Naive thymus-derived CD4-positive, alpha-beta T cell (primary cell): ENCODE data around the gene HMG20A. TPM values are rescaled to one million over a fixed set of nuclear protein-coding genes. Genes with fewer than 3 reads are reported as not detected.

Experiments
- ATAC-seq: fragments of 150-1000 bp; cut with Tn5 transposase; 2 replicates; pipeline ENCODE4 v1.10.0; 2021; ENCODE audit warnings: mild to moderate bottlenecking, moderate library complexity
- CTCF ChIA-PET: fragments of 350-600 bp; sonication (Branson Sonifier 250); formaldehyde crosslinking; loops from one replicate; lab custom pipeline; 2021; ENCODE audit warnings: antibody characterized with exemption; lab: Charles Lee
- POLR2A ChIA-PET: fragments of 350-600 bp; sonication (Branson Sonifier 250); formaldehyde crosslinking; loops from one replicate; lab custom pipeline; 2021; ENCODE audit warnings: antibody characterized with exemption, inconsistent platforms; lab: Charles Lee
- DNase-seq, 9 donors: peaks; one replicate each; pipeline versions ENCODE4 v3.0.0 to v3.0.0-alpha.2; 2020 to 2022; ENCODE audit warnings: mixed read lengths in 1 of 9
- H3K27ac ChIP-seq: one replicate; pipeline ENCODE4 v1.7.0; 2013; ENCODE audit warnings: mild to moderate bottlenecking, low read depth, low read length, moderate library complexity
- H3K27me3 ChIP-seq, 2 donors: one replicate each; pipeline ENCODE4 v1.7.0; 2013; ENCODE audit warnings: low read length in 2 of 2, mild to moderate bottlenecking in 2 of 2, moderate library complexity in 2 of 2; ENCODE audit not compliant: control insufficient read depth in 2 of 2, insufficient read depth in 2 of 2
- H3K36me3 ChIP-seq, 3 experiments: 1 replicate in 2 of 3; 2 replicates in 1 of 3; pipeline ENCODE4 v1.7.0; 2013; ENCODE audit warnings: low read length in 3 of 3, mild to moderate bottlenecking in 3 of 3, moderate library complexity in 1 of 3; ENCODE audit not compliant: insufficient read depth in 3 of 3, control insufficient read depth in 2 of 3
- H3K4me1 ChIP-seq, 2 donors: one replicate each; pipeline ENCODE4 v1.7.0; 2013; ENCODE audit warnings: low read length in 2 of 2, mild to moderate bottlenecking in 2 of 2, moderate library complexity in 1 of 2; ENCODE audit not compliant: control insufficient read depth in 2 of 2, insufficient read depth in 2 of 2
- H3K4me3 ChIP-seq: 2 replicates; pipeline ENCODE4 v1.7.0; 2013; ENCODE audit warnings: mild to moderate bottlenecking, low read length
- H3K9me3 ChIP-seq, 3 experiments: 1 replicate in 2 of 3; 2 replicates in 1 of 3; pipeline ENCODE4 v1.7.0; 2013; ENCODE audit warnings: low read length in 3 of 3; ENCODE audit not compliant: control insufficient read depth in 2 of 3
- H3K27ac Mint-ChIP-seq, 9 donors: one replicate each; pipeline ENCODE4 v1.8.0; 2020 to 2022; ENCODE audit warnings: mixed read lengths in 9 of 9, mild to moderate bottlenecking in 8 of 9, moderate library complexity in 5 of 9, inconsistent platforms in 2 of 9
- H3K27me3 Mint-ChIP-seq, 5 donors: one replicate each; pipeline ENCODE4 v1.8.0; 2021 to 2022; ENCODE audit warnings: mixed read lengths in 5 of 5, mild to moderate bottlenecking in 1 of 5
- H3K36me3 Mint-ChIP-seq, 5 donors: one replicate each; pipeline ENCODE4 v1.8.0; 2020 to 2022; ENCODE audit warnings: mixed read lengths in 5 of 5, mild to moderate bottlenecking in 3 of 5, inconsistent platforms in 1 of 5
- H3K4me1 Mint-ChIP-seq, 7 donors: one replicate each; pipeline ENCODE4 v1.8.0; 2020 to 2022; ENCODE audit warnings: mixed read lengths in 7 of 7, mild to moderate bottlenecking in 3 of 7, inconsistent platforms in 1 of 7
- H3K4me3 Mint-ChIP-seq, 10 donors: one replicate each; pipeline ENCODE4 v1.8.0; 2020 to 2022; ENCODE audit warnings: mild to moderate bottlenecking in 10 of 10, mixed read lengths in 10 of 10, moderate library complexity in 6 of 10, inconsistent platforms in 2 of 10
- H3K9me3 Mint-ChIP-seq, 11 donors: one replicate each; pipeline ENCODE4 v1.8.0; 2020 to 2022; ENCODE audit warnings: mixed read lengths in 11 of 11, mild to moderate bottlenecking in 4 of 11, inconsistent platforms in 1 of 11, moderate library complexity in 1 of 11
- intact Hi-C, 2 donors: fragments of 100-400 bp; cut with micrococcal nuclease; formaldehyde crosslinking; loops; one replicate each; pipeline ENCODE4 v1.15.1; 2023
- polyA plus RNA-seq, 2 donors: library from polyadenylated mRNA; unstranded; fragments of 300-500 nt; fragmentation: Illumina TruSeq; gene quantifications; one replicate each; pipeline ENCODE4 v1.2.3, GENCODE V29; 2021
- total RNA-seq, 6 experiments: library from RNA in 5 of 6; stranded (reverse) in 5 of 6; gene quantifications; 1 replicate in 5 of 6; 2 replicates in 1 of 6; pipeline ENCODE4 v1.2.3 and lab custom pipeline; 2021 to 2026

The HMG20A gene
- total and polyA plus RNA-seq, 7 experiments from 2014 or later, result 26.9 to 61.1 (median 38.4) TPM

GRCh38 chr15:77464129-77464865, 43.6 kb downstream of the HMG20A start:
- CTCF ChIA-PET, result no interaction called here
- H3K27ac Mint-ChIP-seq, result no peak overlapping the region

GRCh38 chr15:77466521-77466920, 45.8 kb downstream of the HMG20A start:
- Mint-ChIP-seq H3K27ac (no peak overlapping the region), H3K9me3 (no peaks in the 10 kb centered on the region), H3K27me3 (no peaks in the 10 kb centered on the region), H3K4me1 (peaks cover 0 to under 1% (median 0%) of the 10 kb centered on the region in 7 donors), H3K4me3 (no peak overlapping the region), H3K36me3 (peaks cover 17 to 37% (median 18%) of the 10 kb centered on the region in 5 donors)
- H3K4me1 ChIP-seq, result no peaks in the 10 kb centered on the region
- DNase-seq, result no peak
- no peaks in the 10 kb centered on the region for H3K9me3 ChIP-seq
- H3K27ac ChIP-seq, result no peak overlapping the region
- ChIA-PET POLR2A (no interaction called here), CTCF (no interaction called here)
- H3K27me3 ChIP-seq, result no peaks in the 10 kb centered on the region
- ATAC-seq, result no peak
- intact Hi-C loops, result no loop called here
- no peak overlapping the region for H3K4me3 ChIP-seq
- peaks cover 4 to 66% (median 7%) of the 10 kb centered on the region in 3 experiments for H3K36me3 ChIP-seq

More at GRCh38 chr15:77464129-77464865, 43.6 kb downstream of the HMG20A start:
- H3K27me3 Mint-ChIP-seq, result no peaks in the 10 kb centered on the region
- Histone ChIP-seq H3K27me3 (no peaks in the 10 kb centered on the region), H3K4me3 (no peak overlapping the region), H3K4me1 (no peaks in the 10 kb centered on the region), H3K36me3 (peaks cover 4 to 57% (median 7%) of the 10 kb centered on the region in 3 experiments), H3K9me3 (no peaks in the 10 kb centered on the region), H3K27ac (no peak overlapping the region)
- POLR2A ChIA-PET, result no interaction called here
- no peak overlapping the region for H3K4me3 Mint-ChIP-seq
- H3K4me1 Mint-ChIP-seq, result peaks cover 0 to 19% (median 3%) of the 10 kb centered on the region in 7 donors
- H3K36me3 Mint-ChIP-seq, result peaks cover 15 to 45% (median 25%) of the 10 kb centered on the region in 5 donors
- intact Hi-C loops, result no loop called here
- DNase-seq (no peak), ATAC-seq (no peak)
- H3K9me3 Mint-ChIP-seq, result no peaks in the 10 kb centered on the region

- Histone ChIP-seq H3K27ac (no peak overlapping the region), H3K4me3 (no peak overlapping the region), H3K36me3 (peaks cover 0 to 67% (median 7%) of the 10 kb centered on the region in 3 experiments), H3K9me3 (no peaks in the 10 kb centered on the region), H3K27me3 (no peaks in the 10 kb centered on the region), H3K4me1 (no peaks in the 10 kb centered on the region)
- H3K9me3 Mint-ChIP-seq, result no peaks in the 10 kb centered on the region
- ChIA-PET CTCF (no interaction called here), POLR2A (no interaction called here)
- H3K4me1 Mint-ChIP-seq, result no peaks in the 10 kb centered on the region
- H3K27ac Mint-ChIP-seq, result peak overlapping the region in 1 of 9 donors; percentile 58
- intact Hi-C loops, result no loop called here
- no peak overlapping the region for H3K4me3 Mint-ChIP-seq
- no peaks in the 10 kb centered on the region for H3K27me3 Mint-ChIP-seq
- DNase-seq (no peak), ATAC-seq (no peak)
- H3K36me3 Mint-ChIP-seq, result peaks cover 24 to 49% (median 29%) of the 10 kb centered on the region in 5 donors
Measured at GRCh38 chr15:77468896-77469295, 48.2 kb downstream of the HMG20A start.

- peaks cover 0 to 65% (median 7%) of the 10 kb centered on the region in 3 experiments for H3K36me3 ChIP-seq
- peaks cover 26 to 56% (median 31%) of the 10 kb centered on the region in 5 donors for H3K36me3 Mint-ChIP-seq
- POLR2A ChIA-PET, result interaction anchor here (0.6 kb wide), 1 partner anchor 69 kb away, joined by 3 read pairs; no protein-coding TSS in a partner anchor
Measured at GRCh38 chr15:77470235-77470634, 49.5 kb downstream of the HMG20A start.

GRCh38 chr15:77473328-77473727, 52.6 kb downstream of the HMG20A start:
- Histone ChIP-seq H3K27ac (no peak overlapping the region), H3K36me3 (peaks cover 0 to 52% (median 0%) of the 10 kb centered on the region in 3 experiments), H3K9me3 (no peaks in the 10 kb centered on the region), H3K27me3 (no peaks in the 10 kb centered on the region), H3K4me3 (no peak overlapping the region), H3K4me1 (no peaks in the 10 kb centered on the region)
- H3K36me3 Mint-ChIP-seq, result peaks cover 18 to 55% (median 26%) of the 10 kb centered on the region in 5 donors
- ChIA-PET POLR2A (no interaction called here), CTCF (no interaction called here)
- DNase-seq (no peak), ATAC-seq (no peak)
- peaks cover 0 to 4% (median 0%) of the 10 kb centered on the region in 7 donors for H3K4me1 Mint-ChIP-seq
- no peaks in the 10 kb centered on the region for H3K9me3 Mint-ChIP-seq
- intact Hi-C loops, result loop anchor here in 1 of 2 donors (5.0 kb wide), 1 partner anchor 41 kb away; no protein-coding TSS in a partner anchor
- peak overlapping the region in 1 of 9 donors; percentile 23 for H3K27ac Mint-ChIP-seq
- H3K4me3 Mint-ChIP-seq, result no peak overlapping the region
- H3K27me3 Mint-ChIP-seq, result no peaks in the 10 kb centered on the region

More at GRCh38 chr15:77470235-77470634, 49.5 kb downstream of the HMG20A start:
- DNase-seq, result no peak
- no peaks in the 10 kb centered on the region for H3K9me3 Mint-ChIP-seq
- H3K4me3 ChIP-seq, result no peak overlapping the region
- no peaks in the 10 kb centered on the region for H3K4me1 ChIP-seq
- peaks cover 0 to 2% (median 0%) of the 10 kb centered on the region in 7 donors for H3K4me1 Mint-ChIP-seq
- no peaks in the 10 kb centered on the region for H3K27me3 ChIP-seq
- H3K9me3 ChIP-seq, result no peaks in the 10 kb centered on the region
- H3K4me3 Mint-ChIP-seq, result no peak overlapping the region
- H3K27ac ChIP-seq, result no peak overlapping the region
- ATAC-seq, result no peak
- intact Hi-C loops, result loop anchor here in 1 of 2 donors (5.0 kb wide), 1 partner anchor 38 kb away; no protein-coding TSS in a partner anchor
- no peak overlapping the region for H3K27ac Mint-ChIP-seq
- no peaks in the 10 kb centered on the region for H3K27me3 Mint-ChIP-seq
- CTCF ChIA-PET, result interaction anchor here (0.7 kb wide), 1 partner anchor 17 kb away, joined by 3 read pairs; no protein-coding TSS in a partner anchor

GRCh38 chr15:77474310-77474988, 53.8 kb downstream of the HMG20A start:
- H3K4me1 Mint-ChIP-seq, result peaks cover 0 to 5% (median 0%) of the 10 kb centered on the region in 7 donors
- DNase-seq (no peak), ATAC-seq (no peak)
- Histone ChIP-seq H3K27ac (no peak overlapping the region), H3K4me3 (no peak overlapping the region), H3K27me3 (no peaks in the 10 kb centered on the region), H3K9me3 (no peaks in the 10 kb centered on the region), H3K4me1 (no peaks in the 10 kb centered on the region), H3K36me3 (peaks cover 0 to 59% (median 0%) of the 10 kb centered on the region in 3 experiments)
- H3K4me3 Mint-ChIP-seq, result no peak overlapping the region
- POLR2A ChIA-PET, result no interaction called here
- H3K27me3 Mint-ChIP-seq, result no peaks in the 10 kb centered on the region
- intact Hi-C loops, result loop anchor here in 1 of 2 donors (5.0 kb wide), 1 partner anchor 42 kb away; no protein-coding TSS in a partner anchor
- peaks cover 13 to 54% (median 33%) of the 10 kb centered on the region in 5 donors for H3K36me3 Mint-ChIP-seq
- CTCF ChIA-PET, result no interaction called here
- peak overlapping the region in 2 of 9 donors; percentile 46 to 64 for H3K27ac Mint-ChIP-seq
- no peaks in the 10 kb centered on the region for H3K9me3 Mint-ChIP-seq
